Stimulated activated CD4-positive, alpha-beta T cell treated with anti-CD3 and anti-CD28 coated beads, Interleukin-15, amount 100 ng/mL, for 48 hours (primary cell): ENCODE results near the gene OR13G1.
"Not testable (repeated sequence)": the region's sequence is repeated elsewhere in the genome, so short reads cannot be mapped to it uniquely, and the experiment has no call there.

Experiments used
- DNase-seq, 2 donors: peaks; one replicate each; pipeline ENCODE4 v3.0.0-alpha.2; 2020; ENCODE audit warnings: low read depth in 2 of 2

OR13G1 gene

GRCh38 chr1:247679639-247680038, at the start of gene OR13G1:
OR13G1 (minus strand) TSS chr1:247679739; CDS start chr1:247673041, 6,698 bp downstream.
- DNase-seq: no peak

GRCh38 chr1:247721222-247721621, 41.7 kb upstream of the OR13G1 start:
- no peak for DNase-seq

GRCh38 chr1:247716546-247716945, 37.0 kb upstream of the OR13G1 start, which contains the start of gene OR6F1:
OR6F1 (minus strand) TSS chr1:247716646; CDS start chr1:247712755, 3,891 bp downstream.
- DNase-seq: no peak

GRCh38 chr1:247713753-247714152, 34.2 kb upstream of the OR13G1 start:
- DNase-seq: no peak

GRCh38 chr1:247710681-247711080, 31.1 kb upstream of the OR13G1 start:
- not testable (repeated sequence) for DNase-seq

- no peak for DNase-seq
Measured at GRCh38 chr1:247701338-247701737, 21.8 kb upstream of the OR13G1 start.

- peak; percentile 2 to 22 for DNase-seq
Measured at GRCh38 chr1:247681288-247681897, 1.9 kb upstream of the OR13G1 start.

GRCh38 chr1:247680171-247680570, 632 bp upstream of the OR13G1 start:
- DNase-seq: no peak

GRCh38 chr1:247669225-247669624, 10.3 kb downstream of the OR13G1 start:
- no peak for DNase-seq

GRCh38 chr1:247656221-247656875, 23.2 kb downstream of the OR13G1 start:
- no peak for DNase-seq

GRCh38 chr1:247653040-247653439, 26.5 kb downstream of the OR13G1 start:
- no peak for DNase-seq

- no peak for DNase-seq
Measured at GRCh38 chr1:247647864-247648263, 31.7 kb downstream of the OR13G1 start.

GRCh38 chr1:247646867-247647266, 32.7 kb downstream of the OR13G1 start:
- no peak for DNase-seq

- DNase-seq: no peak
Measured at GRCh38 chr1:247642742-247643141, 36.8 kb downstream of the OR13G1 start.

- DNase-seq: peak; percentile 17 to 43
Measured at GRCh38 chr1:247639381-247639981, 40.1 kb downstream of the OR13G1 start.

GRCh38 chr1:247638781-247639180, 40.8 kb downstream of the OR13G1 start:
- DNase-seq: no peak

GRCh38 chr1:247638011-247638410, 41.5 kb downstream of the OR13G1 start:
- no peak for DNase-seq

- no peak for DNase-seq
Measured at GRCh38 chr1:247627951-247628350, 51.6 kb downstream of the OR13G1 start.
